Measurements from ENCODE around the gene KTN1. TPM values are rescaled to one million over a fixed set of nuclear protein-coding genes. Genes with fewer than 3 reads are reported as not detected.

KTN1 gene
- total RNA-seq, 1 donor from 2014 or later: 193 TPM

DNA sequence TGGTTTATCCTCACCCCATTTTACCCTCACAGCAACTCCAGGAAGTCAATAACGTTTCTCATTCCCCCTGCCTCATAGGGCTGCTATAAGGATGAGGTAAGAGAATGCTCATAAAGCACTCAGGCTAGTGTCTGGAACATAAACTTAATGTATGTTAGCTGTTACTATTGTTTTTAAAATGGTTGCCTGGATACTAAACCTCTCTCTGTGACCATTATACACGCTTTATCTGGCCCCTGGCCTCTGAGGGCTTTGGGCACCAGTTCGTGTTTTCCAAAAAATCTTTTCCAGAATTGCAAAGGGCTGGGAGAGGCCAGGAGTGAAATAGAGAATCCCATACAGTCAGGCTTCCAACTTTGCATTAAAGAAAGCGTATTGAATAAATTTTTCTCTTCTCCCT lies 113.9 kb downstream of the KTN1 start:
- Mint-ChIP-seq H3K4me3 (ENCODE audit: unreplicated experiment) (no peak overlapping the region), H3K27ac (ENCODE audit: unreplicated experiment) (no peak overlapping the region), H3K27me3 (ENCODE audit: low read depth, unreplicated experiment) (no peaks in the 10 kb centered on the region), H3K36me3 (ENCODE audit: low read depth, unreplicated experiment) (peaks cover 2% of the 10 kb centered on the region), H3K4me1 (ENCODE audit: low read depth, unreplicated experiment) (peaks cover 24% of the 10 kb centered on the region), H3K9me3 (ENCODE audit: unreplicated experiment) (no peaks in the 10 kb centered on the region)
- no peaks in the 10 kb centered on the region for H4K20me1 ChIP-seq (ENCODE audit: insufficient read depth, low read length)
- H3K79me2 ChIP-seq (ENCODE audit: insufficient read depth, low read length): no peaks in the 10 kb centered on the region
- no peaks in the 10 kb centered on the region for H3K27me3 ChIP-seq (ENCODE audit: insufficient read depth, low read length)
- TF ChIP-seq, protein P1, sequence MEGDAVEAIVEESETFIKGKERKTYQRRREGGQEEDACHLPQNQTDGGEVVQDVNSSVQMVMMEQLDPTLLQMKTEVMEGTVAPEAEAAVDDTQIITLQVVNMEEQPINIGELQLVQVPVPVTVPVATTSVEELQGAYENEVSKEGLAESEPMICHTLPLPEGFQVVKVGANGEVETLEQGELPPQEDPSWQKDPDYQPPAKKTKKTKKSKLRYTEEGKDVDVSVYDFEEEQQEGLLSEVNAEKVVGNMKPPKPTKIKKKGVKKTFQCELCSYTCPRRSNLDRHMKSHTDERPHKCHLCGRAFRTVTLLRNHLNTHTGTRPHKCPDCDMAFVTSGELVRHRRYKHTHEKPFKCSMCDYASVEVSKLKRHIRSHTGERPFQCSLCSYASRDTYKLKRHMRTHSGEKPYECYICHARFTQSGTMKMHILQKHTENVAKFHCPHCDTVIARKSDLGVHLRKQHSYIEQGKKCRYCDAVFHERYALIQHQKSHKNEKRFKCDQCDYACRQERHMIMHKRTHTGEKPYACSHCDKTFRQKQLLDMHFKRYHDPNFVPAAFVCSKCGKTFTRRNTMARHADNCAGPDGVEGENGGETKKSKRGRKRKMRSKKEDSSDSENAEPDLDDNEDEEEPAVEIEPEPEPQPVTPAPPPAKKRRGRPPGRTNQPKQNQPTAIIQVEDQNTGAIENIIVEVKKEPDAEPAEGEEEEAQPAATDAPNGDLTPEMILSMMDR (IDR thresholded peaks at IDR 0.05; ENCODE audit: insufficient read depth, low read depth, low read length): no peak
- TF ChIP-seq EZH2 (IDR thresholded peaks at IDR 0.05; ENCODE audit: insufficient read depth, low read length): no peak
- no peak overlapping the region for H2AFZ ChIP-seq (ENCODE audit: low read depth, low read length)
- peaks cover 14% of the 10 kb centered on the region for H3K4me1 ChIP-seq (ENCODE audit: insufficient read depth, low read length)
- no peak for FAIRE-seq
- H3K4me2 ChIP-seq (ENCODE audit: low read length): no peak overlapping the region
- H3K27ac ChIP-seq (ENCODE audit: low read depth, low read length): no peak overlapping the region
- DNase-seq (ENCODE audit: low read depth): no peak
- no peaks in the 10 kb centered on the region for H3K36me3 ChIP-seq (ENCODE audit: insufficient read depth, low read length)
- H3K9me3 ChIP-seq (ENCODE audit: insufficient read depth, low read depth, low read length): no peaks in the 10 kb centered on the region
- no peak overlapping the region for H3K9ac ChIP-seq (ENCODE audit: low read length)
- no peak overlapping the region for H3K4me3 ChIP-seq (ENCODE audit: insufficient read depth, low read depth, low read length)

DNA sequence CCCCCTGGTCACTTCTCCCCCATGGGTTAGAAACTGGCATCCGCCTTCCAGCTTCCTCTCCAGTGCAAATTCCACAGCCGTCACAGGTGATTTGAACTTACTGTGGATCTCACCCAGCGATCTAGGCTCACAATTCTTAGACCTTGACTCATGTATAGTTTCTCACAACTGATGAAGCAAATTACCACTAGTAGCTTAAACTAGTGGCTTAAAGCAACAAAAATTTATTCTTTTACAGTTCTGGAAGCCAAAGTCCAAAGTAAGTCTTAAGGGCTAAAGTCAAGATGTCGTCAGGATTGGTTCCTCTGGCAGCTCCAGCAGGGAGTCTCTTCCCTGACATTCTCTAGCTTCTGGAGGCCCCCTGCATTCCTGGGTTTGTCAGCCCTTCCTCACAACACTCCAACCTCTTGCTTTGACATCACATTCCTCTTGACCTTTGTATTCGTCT lies 117.4 kb downstream of the KTN1 start:
- peak; percentile 39 for DNase-seq (ENCODE audit: low read depth)
- Mint-ChIP-seq H3K4me3 (ENCODE audit: unreplicated experiment) (peak overlapping the region; percentile 21), H3K9me3 (ENCODE audit: unreplicated experiment) (peaks cover 4% of the 10 kb centered on the region)

DNA sequence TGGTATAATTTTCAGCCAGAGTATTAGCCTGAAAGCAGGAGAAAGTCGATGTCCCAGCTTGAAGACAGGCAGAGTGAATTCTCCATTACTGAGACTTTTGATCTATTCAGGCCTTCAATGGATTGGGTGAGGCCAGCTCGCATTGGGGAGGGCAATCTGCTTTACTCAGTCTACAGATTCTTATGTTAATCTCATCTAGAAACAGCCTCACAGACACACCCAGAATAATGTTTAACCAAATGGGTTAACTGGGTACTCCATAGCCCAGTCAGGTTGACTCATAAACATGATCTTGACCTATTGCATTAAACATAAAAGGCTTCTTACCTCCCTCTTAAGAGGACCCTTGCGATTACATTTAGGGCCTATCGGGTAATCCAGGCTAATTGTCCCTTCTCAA lies 118.0 kb downstream of the KTN1 start:
- H4K20me1 ChIP-seq (ENCODE audit: insufficient read depth, low read length): no peaks in the 10 kb centered on the region
- no peaks in the 10 kb centered on the region for H3K36me3 ChIP-seq (ENCODE audit: insufficient read depth, low read length)
- H3K9ac ChIP-seq (ENCODE audit: low read length): no peak overlapping the region
- TF ChIP-seq EZH2 (IDR thresholded peaks at IDR 0.05; ENCODE audit: insufficient read depth, low read length): no peak
- TF ChIP-seq, protein P1 (IDR thresholded peaks at IDR 0.05; ENCODE audit: insufficient read depth, low read depth, low read length): no peak
- no peaks in the 10 kb centered on the region for H3K9me3 ChIP-seq (ENCODE audit: insufficient read depth, low read depth, low read length)
- no peak overlapping the region for H3K27ac ChIP-seq (ENCODE audit: low read depth, low read length)
- DNase-seq (ENCODE audit: low read depth): no peak
- peaks cover 4% of the 10 kb centered on the region for H3K9me3 Mint-ChIP-seq (ENCODE audit: unreplicated experiment)
- H3K4me3 Mint-ChIP-seq (ENCODE audit: unreplicated experiment): peak overlapping the region; percentile 21
- H3K4me1 ChIP-seq (ENCODE audit: insufficient read depth, low read length): peaks cover 28% of the 10 kb centered on the region
- H3K27ac Mint-ChIP-seq (ENCODE audit: unreplicated experiment): peak overlapping the region; percentile 89
- H3K36me3 Mint-ChIP-seq (ENCODE audit: low read depth, unreplicated experiment): peaks cover 17% of the 10 kb centered on the region
- no peaks in the 10 kb centered on the region for H3K27me3 ChIP-seq (ENCODE audit: insufficient read depth, low read length)
- H3K4me3 ChIP-seq (ENCODE audit: insufficient read depth, low read depth, low read length): no peak overlapping the region
- FAIRE-seq: no peak
- H3K4me2 ChIP-seq (ENCODE audit: low read length): no peak overlapping the region
- no peaks in the 10 kb centered on the region for H3K79me2 ChIP-seq (ENCODE audit: insufficient read depth, low read length)
- H3K4me1 Mint-ChIP-seq (ENCODE audit: low read depth, unreplicated experiment): peaks cover 34% of the 10 kb centered on the region
- no peak overlapping the region for H2AFZ ChIP-seq (ENCODE audit: low read depth, low read length)
- no peaks in the 10 kb centered on the region for H3K27me3 Mint-ChIP-seq (ENCODE audit: low read depth, unreplicated experiment)

More for the DNA sequence above, 117.4 kb downstream of the KTN1 start:
- Histone ChIP-seq H3K27ac (ENCODE audit: low read depth, low read length) (no peak overlapping the region), H3K36me3 (ENCODE audit: insufficient read depth, low read length) (no peaks in the 10 kb centered on the region), H3K4me1 (ENCODE audit: insufficient read depth, low read length) (peaks cover 28% of the 10 kb centered on the region), H2AFZ (ENCODE audit: low read depth, low read length) (no peak overlapping the region), H3K4me3 (ENCODE audit: insufficient read depth, low read depth, low read length) (no peak overlapping the region), H3K79me2 (ENCODE audit: insufficient read depth, low read length) (no peaks in the 10 kb centered on the region), H3K4me2 (ENCODE audit: low read length) (peak overlapping the region; percentile 1), H3K9me3 (ENCODE audit: insufficient read depth, low read depth, low read length) (no peaks in the 10 kb centered on the region), H3K9ac (ENCODE audit: low read length) (no peak overlapping the region), H4K20me1 (ENCODE audit: insufficient read depth, low read length) (no peaks in the 10 kb centered on the region), H3K27me3 (ENCODE audit: insufficient read depth, low read length) (no peaks in the 10 kb centered on the region)
- peak overlapping the region; percentile 89 for H3K27ac Mint-ChIP-seq (ENCODE audit: unreplicated experiment)
- TF ChIP-seq EZH2 (IDR thresholded peaks at IDR 0.05; ENCODE audit: insufficient read depth, low read length): no peak
- TF ChIP-seq, protein P1 (IDR thresholded peaks at IDR 0.05; ENCODE audit: insufficient read depth, low read depth, low read length): no peak
- peaks cover 34% of the 10 kb centered on the region for H3K4me1 Mint-ChIP-seq (ENCODE audit: low read depth, unreplicated experiment)
- no peaks in the 10 kb centered on the region for H3K27me3 Mint-ChIP-seq (ENCODE audit: low read depth, unreplicated experiment)
- H3K36me3 Mint-ChIP-seq (ENCODE audit: low read depth, unreplicated experiment): peaks cover 15% of the 10 kb centered on the region
- no peak for FAIRE-seq
